Measurements from ENCODE around the gene ATR. TPM values are rescaled to one million over a fixed set of nuclear protein-coding genes. Genes with fewer than 3 reads are reported as not detected.

Gene ATR
- total and polyA plus RNA-seq, 9 of the 15 experiments (the other 6 are each of a cell fraction or from before 2014, with no cell fraction given) = 18.0 to 37.8 (median 23.2) TPM

GRCh38 chr3:142595581-142595950, 17.0 kb upstream of the ATR start:
- WGBS (ENCODE audit: insufficient coverage, low coverage, missing lambda C conversion rate) = 17% methylated on average over 7 of the region's 7 CpGs
- Histone ChIP-seq H3K4me2 (ENCODE audit: insufficient read depth, low read length) (peak overlapping the region; percentile 84), H3K27me3 (ENCODE audit: control insufficient read depth in 2 of 2, insufficient read depth in 2 of 2, low read length in 2 of 2) (no peaks in the 10 kb centered on the region), H3K4me3 (peak overlapping the region; percentile 72), H4K20me1 (replicated peaks; ENCODE audit: control insufficient read depth, insufficient read depth, low read length) (no peaks in the 10 kb centered on the region), H3K79me2 (ENCODE audit: control insufficient read depth, insufficient read depth, low read length) (peaks cover 27% of the 10 kb centered on the region), H3K9me1 (ENCODE audit: control insufficient read depth, insufficient read depth, low read length) (no peaks in the 10 kb centered on the region), H3K9me3 (replicated peaks; ENCODE audit: control insufficient read depth, insufficient read depth, low read depth, low read length) (no peaks in the 10 kb centered on the region), H2AFZ (ENCODE audit: low read depth, low read length) (peak overlapping the region; percentile 97), H3K27ac (ENCODE audit: extremely low read depth, low read depth, low read length) (peak overlapping the region; percentile 62), H3K4me1 (replicated peaks in 1 of 2; ENCODE audit: control insufficient read depth in 2 of 2, insufficient read depth in 2 of 2, low read length in 2 of 2) (peaks cover 0 to 14% of the 10 kb centered on the region in 2 experiments; a peak in 3 of 5 replicates), H3K36me3 (ENCODE audit: control insufficient read depth, insufficient read depth, low read length) (no peaks in the 10 kb centered on the region), H3K9ac (ENCODE audit: insufficient read depth in 1 of 2, low read depth in 2 of 2, low read length in 2 of 2) (peak overlapping the region; percentile 63 to 94; a peak in 3 of 4 replicates)
- CTCF ChIA-PET (ENCODE audit: low intra/inter-chr PET ratio) = interaction anchor here (0.9 kb wide), 1 partner anchor 9 kb away, joined by 4 read pairs; no protein-coding TSS in a partner anchor
- ATAC-seq = no peak
- TSS peak; percentile 97 for BruUV-seq (replicated peaks)
- peak in 2 of 4 experiments; percentile 13 to 26 for DNase-seq (ENCODE audit: extremely low read depth in 1 of 4, low spot score in 3 of 4)
- TF ChIP-seq ATF3 (IDR thresholded peaks at IDR 0.05) (peak; percentile 19; the same call in 1 of the 2 replicates), ATF3 (CRISPR knock-in tag; conservative IDR thresholded peaks at IDR 0.05) (no peak), JUND (IDR thresholded peaks at IDR 0.05; ENCODE audit: borderline replicate concordance, low read depth, low read length) (0 out of 2 replicates have a peak, but pooled peaks have one; percentile 11), JUND (tag; IDR thresholded peaks at IDR 0.05; ENCODE audit: borderline replicate concordance, low read depth, low read length) (no peak), FOSL1 (tag; conservative IDR thresholded peaks at IDR 0.05) (peak; percentile 62; the same call in 1 of the 2 replicates), ZFP91 (CRISPR knock-in tag; IDR thresholded peaks at IDR 0.05) (peak; percentile 61; the same call in 1 of the 2 replicates), ZNF23 (CRISPR knock-in tag; IDR thresholded peaks at IDR 0.05) (no peak), ZBTB33 (CRISPR knock-in tag; IDR thresholded peaks at IDR 0.05) (0 out of 2 replicates have a peak, but pooled peaks have one; percentile 1), TEAD1 (CRISPR knock-in tag; IDR thresholded peaks at IDR 0.05) (no peak)
- in situ Hi-C loops (cut with MboI) (loop anchor here (10.0 kb wide), 1 partner anchor 229 kb away; no protein-coding TSS in a partner anchor), intact Hi-C loops (cut with micrococcal nuclease) (loop anchor here (5.0 kb wide), 1 partner anchor 132 kb away; no protein-coding TSS in a partner anchor)
- FAIRE-seq = no peak
- POLR2A ChIA-PET = interaction anchor here (3.1 kb wide), 1 partner anchor 129 kb away, joined by 11 read pairs; the partner anchor contains the start of gene TRPC1
